Activated gamma-delta T cell treated with Interleukin-2 at 50 U/mL for 16 hours (primary cell): ENCODE measurements around the gene P4HTM.

Source experiments
- DNase-seq: peaks from one replicate; pipeline ENCODE4 v3.0.0-alpha.2; 2020

Gene P4HTM

DNA sequence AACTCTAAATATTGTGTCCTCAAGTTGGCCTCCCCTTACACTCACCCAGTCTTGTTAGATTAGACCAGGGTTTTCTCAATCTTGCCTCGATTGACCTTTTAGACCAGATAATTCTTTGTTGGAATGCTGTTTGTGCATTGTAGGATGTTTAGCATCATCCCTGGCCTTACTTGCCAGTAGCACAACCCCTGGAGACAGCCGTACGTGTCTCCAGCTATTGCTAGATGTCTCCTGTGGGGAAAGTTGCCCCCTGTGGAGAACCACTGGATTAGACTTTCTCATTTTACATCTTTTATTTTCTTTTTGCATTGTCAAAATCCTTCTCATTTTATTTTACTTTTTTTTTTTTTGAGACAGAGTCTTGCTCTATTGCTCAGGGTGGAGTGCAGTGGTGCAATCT is 19.4 kb downstream of the P4HTM start:
- DNase-seq, result no peak

DNA sequence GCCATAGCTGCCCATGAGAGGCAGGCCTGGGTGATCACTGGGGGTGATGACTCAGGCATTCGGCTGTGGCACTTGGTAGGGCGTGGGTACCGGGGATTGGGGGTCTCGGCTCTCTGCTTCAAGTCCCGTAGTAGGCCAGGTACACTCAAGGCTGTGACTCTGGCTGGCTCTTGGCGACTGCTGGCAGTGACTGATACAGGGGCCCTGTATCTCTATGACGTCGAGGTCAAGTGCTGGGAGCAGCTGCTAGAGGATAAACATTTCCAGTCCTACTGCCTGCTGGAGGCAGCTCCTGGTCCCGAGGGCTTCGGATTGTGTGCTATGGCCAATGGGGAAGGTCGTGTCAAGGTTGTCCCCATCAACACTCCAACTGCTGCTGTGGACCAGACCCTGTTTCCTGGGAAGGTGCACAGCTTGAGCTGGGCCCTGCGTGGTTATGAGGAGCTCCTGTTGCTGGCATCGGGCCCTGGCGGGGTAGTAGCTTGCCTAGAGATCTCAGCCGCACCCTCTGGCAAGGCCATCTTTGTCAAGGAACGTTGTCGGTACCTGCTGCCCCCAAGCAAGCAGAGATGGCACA is 22.5 kb downstream of the P4HTM start:
- DNase-seq, result no peak

DNA sequence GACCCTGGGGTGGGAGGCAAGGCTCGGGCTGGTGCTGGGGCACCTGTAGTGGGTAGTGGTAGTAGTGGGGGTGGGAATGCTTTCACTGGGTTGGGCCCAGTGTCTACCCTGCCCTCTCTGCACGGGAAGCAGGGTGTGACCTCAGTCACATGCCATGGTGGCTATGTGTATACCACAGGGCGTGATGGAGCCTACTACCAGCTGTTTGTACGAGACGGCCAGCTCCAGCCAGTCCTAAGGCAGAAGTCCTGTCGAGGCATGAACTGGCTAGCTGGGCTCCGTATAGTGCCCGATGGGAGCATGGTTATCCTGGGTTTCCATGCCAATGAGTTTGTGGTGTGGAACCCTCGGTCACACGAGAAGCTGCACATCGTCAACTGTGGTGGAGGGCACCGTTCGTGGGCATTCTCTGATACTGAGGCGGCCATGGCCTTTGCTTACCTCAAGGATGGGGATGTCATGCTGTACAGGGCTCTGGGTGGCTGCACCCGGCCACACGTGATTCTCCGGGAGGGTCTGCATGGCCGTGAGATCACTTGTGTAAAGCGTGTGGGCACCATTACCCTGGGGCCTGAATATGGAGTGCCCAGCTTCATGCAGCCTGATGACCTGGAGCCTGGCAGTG is 23.2 kb downstream of the P4HTM start:
- no peak for DNase-seq

DNA sequence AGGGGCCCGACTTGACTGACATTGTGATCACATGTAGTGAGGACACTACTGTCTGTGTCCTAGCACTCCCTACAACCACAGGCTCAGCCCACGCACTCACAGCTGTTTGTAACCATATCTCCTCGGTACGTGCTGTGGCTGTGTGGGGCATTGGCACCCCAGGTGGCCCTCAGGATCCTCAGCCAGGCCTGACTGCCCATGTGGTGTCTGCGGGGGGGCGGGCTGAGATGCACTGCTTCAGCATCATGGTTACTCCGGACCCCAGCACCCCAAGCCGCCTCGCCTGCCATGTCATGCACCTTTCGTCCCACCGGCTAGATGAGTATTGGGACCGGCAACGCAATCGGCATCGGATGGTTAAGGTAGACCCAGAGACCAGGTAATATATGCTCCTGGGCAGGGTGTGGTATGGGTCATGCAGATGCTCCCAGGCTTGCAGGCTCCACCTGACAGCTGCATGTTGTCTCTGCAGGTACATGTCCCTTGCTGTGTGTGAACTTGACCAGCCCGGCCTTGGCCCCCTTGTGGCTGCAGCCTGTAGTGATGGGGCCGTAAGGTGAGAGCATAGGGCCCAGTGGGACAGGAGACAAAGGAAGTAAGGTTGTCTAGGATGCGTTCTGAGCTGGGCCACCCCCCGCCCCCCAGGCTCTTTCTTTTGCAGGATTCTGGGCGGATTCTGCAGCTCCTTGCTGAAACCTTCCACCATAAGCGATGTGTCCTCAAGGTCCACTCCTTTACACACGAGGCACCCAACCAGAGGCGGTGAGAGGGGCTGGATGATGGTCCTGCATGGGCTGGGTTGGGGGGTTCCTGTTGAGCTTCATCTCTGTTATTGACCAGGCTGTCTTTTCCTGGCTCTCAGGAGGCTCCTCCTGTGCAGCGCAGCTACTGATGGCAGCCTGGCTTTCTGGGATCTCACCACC is 24.0 kb downstream of the P4HTM start:
- peak; percentile 50 for DNase-seq

DNA sequence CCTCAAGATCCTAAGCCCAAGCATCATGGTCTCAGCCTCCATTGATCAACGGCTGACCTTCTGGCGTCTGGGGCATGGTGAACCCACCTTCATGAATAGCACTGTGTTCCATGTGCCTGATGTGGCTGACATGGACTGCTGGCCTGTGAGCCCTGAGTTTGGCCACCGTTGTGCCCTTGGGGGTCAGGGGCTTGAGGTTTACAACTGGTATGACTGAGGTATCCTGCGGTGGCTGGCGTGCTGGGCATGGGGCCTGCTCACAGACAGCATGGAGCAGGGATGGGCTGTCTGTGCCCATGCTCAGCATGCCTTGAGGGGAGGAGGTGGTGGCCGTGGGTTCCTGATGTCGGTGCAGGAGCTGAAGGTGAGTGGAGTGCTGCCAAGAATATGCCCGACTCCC is 25.0 kb downstream of the P4HTM start:
- no peak for DNase-seq

DNA sequence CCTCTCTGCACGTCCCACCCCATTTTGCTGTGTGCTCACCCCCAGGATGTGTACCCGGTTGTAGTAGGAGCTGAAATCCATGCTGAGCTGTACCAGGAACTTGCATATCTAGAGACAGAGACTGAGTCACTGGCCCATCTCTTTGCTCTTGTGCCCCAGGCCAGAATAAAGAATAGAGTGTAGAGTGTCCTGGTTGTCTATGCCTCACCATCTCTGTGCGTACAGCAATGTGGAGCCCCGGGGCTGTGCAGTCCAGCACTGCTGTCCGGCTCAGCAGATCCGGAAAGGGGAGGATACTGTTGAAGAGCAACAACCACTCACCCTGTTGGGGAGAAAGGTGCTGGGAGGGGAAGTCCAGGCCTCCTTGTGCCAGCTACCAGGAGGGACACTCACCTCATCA is 25.7 kb downstream of the P4HTM start:
- DNase-seq, result no peak

DNA sequence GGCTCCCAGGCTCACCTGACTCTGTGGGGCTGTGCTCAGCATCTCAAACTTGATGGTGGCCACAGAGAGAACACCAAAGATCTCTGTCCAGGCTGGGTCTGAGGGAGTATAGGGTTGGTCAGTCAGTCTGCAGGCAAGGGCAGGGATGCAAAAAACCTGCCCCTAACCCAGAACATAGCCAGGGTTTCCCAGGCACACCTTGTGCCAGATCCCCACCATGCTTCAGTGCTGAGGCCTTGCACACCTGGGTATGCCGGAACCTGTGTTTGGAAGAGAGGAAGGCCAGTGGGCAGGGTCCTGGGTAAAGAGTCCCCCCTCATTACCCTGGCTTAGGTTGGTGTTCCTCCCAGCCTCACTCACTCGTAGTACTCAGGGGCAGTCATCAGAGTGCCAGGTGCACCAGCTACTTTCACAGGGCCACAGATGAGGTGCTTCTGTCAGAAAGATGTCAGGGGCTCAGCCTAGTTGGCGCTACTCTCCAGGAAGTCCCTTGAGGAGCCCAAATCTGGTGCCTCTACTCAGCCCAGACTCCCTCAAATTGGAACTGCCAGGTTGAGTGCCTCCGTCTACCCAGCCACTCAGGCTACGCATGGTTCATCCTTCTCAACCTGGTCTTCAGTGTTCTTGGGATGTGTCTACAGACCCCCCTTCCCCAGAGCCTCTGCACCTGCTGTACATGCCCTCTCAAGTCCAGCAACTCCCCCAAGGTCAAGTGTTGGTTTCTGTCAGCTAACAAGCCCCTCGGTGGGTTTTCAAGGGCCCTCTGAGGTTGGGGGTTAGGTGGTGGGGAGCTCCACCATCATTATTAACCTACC is 26.6 kb downstream of the P4HTM start:
- DNase-seq, result no peak

DNA sequence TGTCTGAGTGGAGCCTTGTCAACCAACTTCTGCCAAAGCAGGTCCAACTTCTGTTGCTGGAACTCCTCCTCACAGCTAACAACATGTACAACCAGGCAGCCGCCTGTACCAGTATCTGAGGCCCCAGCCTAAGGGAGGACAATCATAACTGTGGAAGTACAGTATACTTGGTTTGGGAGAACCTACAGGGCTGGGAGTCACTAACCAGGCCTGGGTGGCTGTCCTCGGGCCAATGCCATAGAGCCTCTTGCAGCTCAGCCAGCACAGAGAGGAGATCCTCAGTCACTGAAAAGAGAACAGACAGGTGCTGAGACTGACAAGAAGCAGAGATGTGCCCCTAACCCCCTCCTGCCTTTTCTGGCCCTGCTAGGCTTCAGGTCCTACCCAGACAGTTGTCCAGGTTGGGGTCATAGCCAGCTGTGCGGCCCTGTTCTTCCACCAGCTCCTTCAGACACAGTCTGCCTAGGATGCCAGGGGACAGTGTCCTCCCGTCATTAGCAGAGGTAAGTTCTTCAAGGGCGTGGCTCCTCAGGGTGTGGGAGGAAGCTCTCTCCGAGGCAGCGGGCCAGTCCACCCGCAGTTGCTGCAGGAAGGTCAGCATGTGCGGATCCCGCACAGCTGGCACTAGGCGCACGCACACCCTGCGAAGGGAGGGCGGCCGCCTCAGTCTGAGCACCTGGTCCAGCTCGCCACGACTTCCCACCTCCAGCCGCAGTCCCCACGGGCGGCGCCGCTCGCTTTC is 27.4 kb downstream of the P4HTM start:
- no peak for DNase-seq

DNA sequence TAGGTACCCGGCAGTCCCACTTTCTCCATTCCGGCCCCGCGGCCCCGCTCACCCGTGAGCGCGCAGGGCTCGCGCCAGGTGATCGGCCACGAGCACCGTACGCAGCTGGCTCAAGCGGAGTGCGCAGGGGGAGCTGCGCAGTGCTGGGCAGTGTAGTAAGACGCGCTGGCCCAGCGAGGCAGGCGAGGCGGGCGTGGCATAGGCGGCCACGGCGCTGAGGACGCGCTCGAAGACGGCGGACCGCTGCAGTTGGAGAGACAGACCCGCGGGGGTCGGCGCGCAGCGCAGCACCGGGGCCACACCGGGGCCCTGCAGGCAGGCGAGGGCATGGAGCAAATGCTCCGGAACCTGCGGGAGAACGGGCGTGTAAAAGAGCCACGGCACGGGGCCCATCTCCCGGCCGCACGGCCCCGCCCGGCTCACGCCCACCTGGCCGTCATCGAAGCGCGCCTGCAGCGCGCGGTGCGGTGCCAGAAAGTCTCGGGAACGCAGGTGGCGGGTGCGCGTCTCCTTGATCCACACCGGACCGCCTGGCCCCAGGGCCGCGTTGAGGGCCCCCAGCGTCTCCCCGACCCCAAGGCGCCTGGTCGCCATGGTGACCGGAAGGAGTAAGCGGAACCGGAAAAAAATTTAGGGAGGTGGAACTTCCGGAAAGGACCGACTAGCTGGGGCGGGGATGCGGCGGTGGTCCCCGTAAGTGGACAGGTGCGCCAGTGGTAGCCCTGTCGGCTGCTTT is 28.1 kb downstream of the P4HTM start, which contains the start of gene DALRD3:
DALRD3 (minus strand) TSS at position 610 of the 736 bp plus-strand sequence; CDS start at position 594, 16 bp downstream.
- DNase-seq, result peak; percentile 49

DNA sequence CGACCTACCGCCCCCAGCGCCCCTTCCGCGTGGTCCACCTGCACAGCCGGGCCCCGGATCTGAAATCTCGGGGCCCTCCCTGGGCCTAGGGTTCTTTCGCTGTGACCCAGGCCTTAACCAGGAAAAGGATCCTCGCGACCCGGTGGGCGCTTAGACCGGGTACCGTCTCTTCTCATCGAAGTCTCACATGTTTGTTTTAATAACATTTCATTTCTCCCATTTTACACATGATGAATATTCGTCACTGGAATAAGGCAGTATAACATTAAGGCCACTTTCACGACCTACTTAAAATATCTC is 28.6 kb downstream of the P4HTM start:
- DNase-seq, result no peak

DNA sequence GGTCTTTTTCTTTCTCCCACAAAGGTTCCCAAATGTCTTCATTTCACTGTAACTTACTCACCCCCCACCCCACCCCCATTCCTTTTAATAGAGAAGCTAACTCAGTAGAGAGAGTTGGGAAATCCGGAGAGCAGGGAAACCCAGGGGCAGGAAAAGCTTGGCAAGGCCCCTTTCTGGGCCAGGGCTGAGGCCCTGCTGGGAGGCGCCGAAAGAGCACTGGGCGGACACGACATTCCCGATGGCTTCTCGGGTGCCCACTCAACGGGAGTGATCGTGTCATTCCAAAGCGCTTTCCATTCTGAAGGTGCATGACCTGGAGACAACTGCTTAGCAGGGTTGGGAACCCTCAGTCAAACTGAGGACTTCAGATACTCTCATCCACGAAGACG is 29.9 kb downstream of the P4HTM start:
- DNase-seq, result no peak

DNA sequence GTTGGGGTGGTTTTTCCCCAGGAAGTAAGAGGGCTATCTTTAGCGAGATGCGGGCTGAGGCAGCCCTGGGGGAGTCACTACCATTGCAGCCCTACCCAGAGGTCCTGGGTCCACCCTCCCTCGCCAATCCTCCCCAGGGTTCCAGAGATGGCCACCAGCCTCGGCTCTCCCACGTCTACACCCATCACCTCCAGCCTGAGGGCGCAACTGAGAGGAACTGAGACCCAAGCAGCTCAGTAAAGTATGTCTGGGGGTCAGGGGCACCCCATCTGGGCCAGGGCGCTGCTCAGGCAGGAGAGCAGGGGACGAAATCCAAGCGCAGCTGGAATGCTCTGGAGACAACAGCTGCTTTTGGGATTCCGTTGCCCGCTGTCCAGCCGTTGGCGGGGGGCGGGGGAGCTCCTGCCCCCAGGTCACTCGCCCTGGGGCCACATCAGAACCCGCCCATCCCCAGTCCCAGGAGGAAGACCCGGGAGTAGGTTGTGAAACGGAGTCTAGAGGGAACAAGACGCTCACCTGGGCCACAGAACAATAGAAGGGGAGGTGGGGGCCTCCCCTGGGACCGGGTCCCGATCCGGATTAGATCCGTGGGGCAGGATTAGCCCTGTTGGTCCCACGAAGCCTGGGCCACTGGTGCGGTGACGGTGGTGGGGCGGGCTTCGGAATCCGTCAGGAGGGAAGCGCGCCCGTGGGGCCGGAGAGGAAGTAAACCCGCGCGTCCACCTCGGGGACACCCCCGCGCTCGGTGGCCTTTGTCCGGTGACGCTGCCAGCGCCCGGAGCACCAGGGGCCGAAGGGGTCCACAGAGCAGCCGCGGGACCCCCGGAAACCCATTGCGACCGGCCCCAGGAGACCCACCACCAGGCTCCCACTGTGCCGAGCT is 30.5 kb downstream of the P4HTM start:
- peak; percentile 23 for DNase-seq

DNA sequence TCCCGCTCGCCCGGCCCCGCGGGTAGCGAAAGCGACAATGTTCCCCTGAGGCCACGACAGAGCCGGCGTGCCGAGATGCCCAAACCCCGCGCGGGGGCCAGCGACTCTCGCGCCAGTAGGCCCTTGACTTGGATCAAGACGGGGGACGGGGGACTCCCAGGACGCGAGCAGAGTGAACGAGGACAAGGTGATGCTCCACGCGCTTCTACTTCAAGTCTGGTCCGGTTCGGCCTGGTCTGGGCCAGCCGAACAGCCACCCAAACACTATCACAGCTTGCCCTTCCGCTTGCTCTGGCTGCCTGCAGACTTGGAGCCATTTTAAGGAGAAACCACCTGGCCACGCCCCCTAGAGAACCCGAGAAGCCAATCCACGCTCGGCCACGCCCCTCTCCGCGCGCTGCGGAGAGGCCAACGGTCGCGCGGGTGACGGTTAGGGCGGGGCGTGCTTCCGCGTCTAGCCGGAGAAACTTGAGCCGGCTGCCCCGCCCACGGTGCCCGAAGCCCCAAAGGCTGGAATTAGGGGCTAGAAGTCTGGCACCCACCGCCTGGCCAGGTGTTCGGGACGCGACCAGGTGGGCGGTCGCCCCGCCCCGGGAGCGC is 31.3 kb downstream of the P4HTM start:
- DNase-seq, result peak; percentile 99

DNA sequence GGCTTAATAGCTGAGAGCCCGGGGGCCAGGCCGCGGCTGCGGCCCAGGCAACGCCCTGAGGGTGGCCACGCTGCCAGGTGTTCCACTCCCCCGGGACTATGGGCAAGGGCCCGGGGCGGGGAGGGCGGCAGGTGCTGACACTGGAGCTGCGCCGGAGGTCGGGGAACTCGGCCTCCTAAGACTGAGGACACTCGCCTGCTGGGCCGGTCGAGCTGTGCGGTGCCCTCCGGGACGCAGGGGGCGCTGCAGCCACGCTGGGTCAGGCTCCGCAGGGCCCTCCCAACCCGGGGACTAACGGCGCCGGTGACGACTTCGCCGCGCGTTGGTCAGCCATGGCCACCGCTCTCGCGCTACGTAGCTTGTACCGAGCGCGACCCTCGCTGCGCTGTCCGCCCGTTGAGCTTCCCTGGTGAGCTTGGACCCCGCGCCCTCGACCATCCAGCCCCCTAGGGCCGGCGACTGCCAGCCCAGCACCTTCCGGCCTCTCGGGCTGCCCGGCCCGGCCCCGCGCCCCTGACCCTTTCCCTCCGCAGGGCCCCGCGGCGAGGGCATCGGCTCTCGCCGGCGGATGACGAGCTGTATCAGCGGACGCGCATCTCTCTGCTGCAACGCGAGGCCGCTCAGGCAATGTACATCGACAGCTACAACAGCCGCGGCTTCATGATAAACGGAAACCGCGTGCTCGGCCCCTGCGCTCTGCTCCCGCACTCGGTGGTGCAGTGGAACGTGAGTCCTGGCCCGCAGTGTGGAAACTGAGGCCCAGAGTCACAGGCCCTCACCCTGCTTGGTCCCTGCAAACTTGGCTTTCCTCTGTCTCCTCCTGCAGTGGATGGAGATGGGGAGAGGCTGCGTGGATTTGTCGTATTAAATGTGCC is 32.0 kb downstream of the P4HTM start, which contains the start of gene NDUFAF3:
NDUFAF3 (plus strand) TSS at position 309 of the 875 bp plus-strand sequence; CDS start at position 333, 24 bp downstream.
- DNase-seq, result peak; percentile 90

DNA sequence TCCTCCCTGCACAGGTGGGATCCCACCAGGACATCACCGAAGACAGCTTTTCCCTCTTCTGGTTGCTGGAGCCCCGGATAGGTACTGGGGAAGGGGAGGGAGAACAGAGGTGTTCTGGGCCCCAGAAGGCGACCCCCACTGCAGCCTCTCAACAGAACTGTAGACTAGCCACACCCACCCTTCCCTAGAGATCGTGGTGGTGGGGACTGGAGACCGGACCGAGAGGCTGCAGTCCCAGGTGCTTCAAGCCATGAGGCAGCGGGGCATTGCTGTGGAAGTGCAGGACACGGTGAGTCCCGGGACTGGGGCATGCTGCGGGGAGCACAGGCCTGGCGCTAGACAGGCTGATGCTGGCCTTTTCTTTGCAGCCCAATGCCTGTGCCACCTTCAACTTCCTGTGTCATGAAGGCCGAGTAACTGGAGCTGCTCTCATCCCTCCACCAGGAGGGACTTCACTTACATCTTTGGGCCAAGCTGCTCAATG is 32.7 kb downstream of the P4HTM start:
- DNase-seq, result no peak

DNA sequence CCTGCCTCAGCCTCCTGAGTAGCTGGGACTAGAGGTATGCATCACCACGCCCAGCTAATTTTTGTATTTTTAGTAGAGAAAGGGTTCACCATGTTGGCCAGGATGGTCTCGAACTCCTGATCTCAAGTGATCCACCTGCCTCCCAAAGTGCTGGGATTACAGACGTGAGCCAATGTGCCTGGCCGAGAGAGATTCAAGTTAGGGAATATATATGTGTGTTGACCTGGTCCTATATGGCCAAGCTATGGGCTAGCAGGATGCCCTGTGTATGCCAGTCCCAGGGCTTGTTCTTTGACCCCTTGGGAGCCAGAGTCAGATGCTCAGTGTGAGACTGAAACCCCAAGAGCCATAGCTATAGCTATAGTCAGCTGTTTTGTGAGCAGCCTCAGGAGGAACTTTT is 33.7 kb downstream of the P4HTM start:
- no peak for DNase-seq

DNA sequence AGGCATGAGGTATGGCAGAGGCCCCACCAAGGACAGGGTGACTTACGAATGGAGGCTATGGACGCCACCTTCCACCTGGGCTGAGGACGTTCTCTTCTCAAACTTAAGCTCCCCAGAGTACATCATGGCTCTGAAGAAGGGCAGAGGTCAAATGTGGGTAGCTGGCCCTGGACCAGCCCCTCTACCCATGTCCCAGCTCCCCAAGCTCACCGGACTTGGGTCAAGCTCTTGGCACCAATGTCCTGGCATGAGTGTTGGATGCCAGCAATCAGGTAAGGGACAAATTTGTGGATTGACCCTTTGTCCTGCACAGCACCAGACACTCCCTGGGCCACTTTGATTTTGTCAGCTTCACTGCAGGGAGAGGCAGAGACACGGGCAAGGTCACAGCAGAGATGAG is 34.4 kb downstream of the P4HTM start:
- no peak for DNase-seq

DNA sequence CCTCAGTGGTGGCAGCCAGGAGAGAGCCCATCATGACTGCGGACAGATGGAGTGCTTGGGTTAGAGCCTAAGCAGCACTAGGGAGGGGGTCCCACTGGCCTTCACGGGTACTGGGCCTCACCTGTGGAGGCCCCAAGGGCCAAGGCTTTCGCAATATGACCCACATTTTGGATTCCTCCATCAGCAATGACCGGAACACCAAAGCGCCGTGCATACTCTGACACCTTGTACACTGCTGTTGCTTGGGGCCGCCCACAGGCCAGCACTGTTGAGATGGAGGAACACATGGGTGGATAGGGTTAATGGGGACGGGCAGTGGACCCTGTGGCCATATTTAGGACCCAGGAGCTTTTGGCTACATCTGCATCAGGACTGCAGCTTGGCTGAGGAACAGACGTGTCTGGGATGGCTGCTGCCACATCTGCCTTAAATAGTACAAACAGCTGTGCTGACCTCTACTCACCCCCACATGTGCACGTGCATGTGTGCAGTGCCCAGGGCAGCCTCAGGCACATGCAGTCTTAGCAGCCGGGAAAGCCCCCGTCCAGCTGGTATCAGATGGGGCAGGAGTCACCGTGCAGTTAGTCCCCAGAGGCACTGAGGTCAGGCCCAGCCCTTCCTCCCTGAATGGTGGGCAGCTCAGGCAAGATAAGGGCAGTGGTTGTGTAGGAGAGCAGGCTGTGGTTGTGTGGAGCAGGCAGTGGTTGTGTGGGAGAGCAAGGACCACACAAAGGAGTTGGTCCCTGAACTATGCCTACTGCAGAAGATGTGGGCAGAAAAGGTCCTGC is 35.2 kb downstream of the P4HTM start:
- no peak for DNase-seq
